Vagina (tissue), 2 donors: ENCODE measurements around the gene CMPK2.

Source experiments
- POLR2AphosphoS5 ChIP-seq, 2 donors: sonication (generic); formaldehyde crosslinking; IDR thresholded peaks; one replicate each; pipeline ENCODE4 v1.9.0; 2017; ENCODE audit warnings: antibody characterized with exemption in 2 of 2, mild to moderate bottlenecking in 2 of 2, low read depth in 1 of 2; ENCODE audit not compliant: insufficient read depth in 1 of 2
- TF ChIP-seq, protein P1 (sequence below), 3 experiments: fragments of 450-650 bp in 2 of 3; fragments of 200-600 bp in 1 of 3; sonication (generic) in 1 of 3; IDR thresholded peaks; one replicate each; pipeline ENCODE4 v1.5.1; 2017 to 2019; ENCODE audit warnings: antibody characterized with exemption in 3 of 3, mild to moderate bottlenecking in 2 of 3, moderate library complexity in 2 of 3

DNA sequence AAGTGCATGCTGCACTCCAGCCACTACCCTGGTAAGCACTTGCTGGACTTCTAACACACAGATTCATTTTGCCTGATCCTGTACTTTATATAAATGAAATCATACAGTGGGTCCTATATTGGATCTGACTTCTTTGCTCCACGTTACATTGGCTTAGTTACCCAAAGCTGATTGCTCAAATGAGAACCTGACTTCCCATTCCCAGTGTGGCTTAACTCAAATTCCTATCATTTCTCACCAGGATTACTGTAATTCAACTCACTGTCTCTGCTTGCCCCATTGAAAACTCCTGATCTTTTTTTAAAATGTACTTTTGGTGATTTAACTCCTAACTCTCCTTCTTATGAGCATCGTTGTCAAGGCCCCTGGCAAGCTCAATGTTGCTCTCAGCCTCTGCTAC, 13.3 kb upstream of the CMPK2 start:
- TF ChIP-seq, protein P1, sequence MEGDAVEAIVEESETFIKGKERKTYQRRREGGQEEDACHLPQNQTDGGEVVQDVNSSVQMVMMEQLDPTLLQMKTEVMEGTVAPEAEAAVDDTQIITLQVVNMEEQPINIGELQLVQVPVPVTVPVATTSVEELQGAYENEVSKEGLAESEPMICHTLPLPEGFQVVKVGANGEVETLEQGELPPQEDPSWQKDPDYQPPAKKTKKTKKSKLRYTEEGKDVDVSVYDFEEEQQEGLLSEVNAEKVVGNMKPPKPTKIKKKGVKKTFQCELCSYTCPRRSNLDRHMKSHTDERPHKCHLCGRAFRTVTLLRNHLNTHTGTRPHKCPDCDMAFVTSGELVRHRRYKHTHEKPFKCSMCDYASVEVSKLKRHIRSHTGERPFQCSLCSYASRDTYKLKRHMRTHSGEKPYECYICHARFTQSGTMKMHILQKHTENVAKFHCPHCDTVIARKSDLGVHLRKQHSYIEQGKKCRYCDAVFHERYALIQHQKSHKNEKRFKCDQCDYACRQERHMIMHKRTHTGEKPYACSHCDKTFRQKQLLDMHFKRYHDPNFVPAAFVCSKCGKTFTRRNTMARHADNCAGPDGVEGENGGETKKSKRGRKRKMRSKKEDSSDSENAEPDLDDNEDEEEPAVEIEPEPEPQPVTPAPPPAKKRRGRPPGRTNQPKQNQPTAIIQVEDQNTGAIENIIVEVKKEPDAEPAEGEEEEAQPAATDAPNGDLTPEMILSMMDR (IDR thresholded peaks at IDR 0.05), result no peak
- no peak for TF ChIP-seq POLR2AphosphoS5 (IDR thresholded peaks at IDR 0.05; ENCODE audit: insufficient read depth in 1 of 2, low read depth in 1 of 2)
